SK-N-SH treated with all-trans-retinoic acid at 6 μM for 48 hours (cell line): Measurements from ENCODE around the gene STAM.

Experiments
- BACH2 ChIP-seq: fragments of 250-450 bp; sonication (Bioruptor Pico); IDR thresholded peaks from 2 replicates; pipeline ENCODE4 v1.9.0; 2021; ENCODE audit warnings: mild to moderate bottlenecking, borderline replicate concordance
- CSDC2 ChIP-seq: fragments of 250-450 bp; sonication (Bioruptor Pico); IDR thresholded peaks from 2 replicates; pipeline ENCODE4 v1.5.0; 2020; ENCODE audit warnings: mild to moderate bottlenecking, moderate library complexity
- GLIS3 ChIP-seq: fragments of 250-450 bp; sonication (Bioruptor Pico); IDR thresholded peaks from 2 replicates; pipeline ENCODE4 v1.5.0; 2020; ENCODE audit warnings: mild to moderate bottlenecking, moderate library complexity
- ISL1 ChIP-seq: fragments of 250-450 bp; sonication (Bioruptor Pico); IDR thresholded peaks from 2 replicates; pipeline ENCODE4 v2.1.2; 2022; ENCODE audit warnings: mild to moderate bottlenecking, moderate library complexity
- PPARA ChIP-seq: fragments of 250-450 bp; sonication (Bioruptor Pico); IDR thresholded peaks from 2 replicates; pipeline ENCODE4 v1.5.0; 2020; ENCODE audit warnings: mild to moderate bottlenecking, borderline replicate concordance
- RARB ChIP-seq: fragments of 250-450 bp; sonication (Bioruptor Pico); IDR thresholded peaks from 2 replicates; pipeline ENCODE4 v1.8.0; 2021; ENCODE audit warnings: mild to moderate bottlenecking, moderate library complexity
- SNAI2 ChIP-seq: fragments of 250-450 bp; sonication (Bioruptor Pico); IDR thresholded peaks from 2 replicates; pipeline ENCODE4 v1.5.0; 2020; ENCODE audit warnings: mild to moderate bottlenecking, moderate library complexity
- TCF4 ChIP-seq: fragments of 250-450 bp; sonication (Bioruptor Pico); IDR thresholded peaks from 2 replicates; pipeline ENCODE4 v1.8.0; 2021; ENCODE audit warnings: mild to moderate bottlenecking, moderate library complexity, borderline replicate concordance
- TSHZ2 ChIP-seq: fragments of 250-450 bp; sonication (Bioruptor Pico); IDR thresholded peaks from 2 replicates; pipeline ENCODE4 v1.5.0; 2020; ENCODE audit warnings: mild to moderate bottlenecking, moderate library complexity
- ZFP3 ChIP-seq: fragments of 250-450 bp; sonication (Bioruptor Pico); IDR thresholded peaks from 2 replicates; pipeline ENCODE4 v1.5.0; 2020; ENCODE audit warnings: mild to moderate bottlenecking, moderate library complexity
- ZFP30 ChIP-seq: fragments of 450-650 bp; formaldehyde crosslinking; IDR thresholded peaks from 2 replicates; pipeline ENCODE4 v1.5.0; 2022; ENCODE audit warnings: mild to moderate bottlenecking, moderate library complexity
- ZNF70 ChIP-seq: fragments of 450-650 bp; formaldehyde crosslinking; IDR thresholded peaks from 2 replicates; pipeline ENCODE4 v1.5.0; 2020; ENCODE audit warnings: mild to moderate bottlenecking, moderate library complexity
- ZNF8 ChIP-seq: fragments of 450-650 bp; formaldehyde crosslinking; IDR thresholded peaks from 2 replicates; pipeline ENCODE4 v1.5.0; 2020; ENCODE audit warnings: mild to moderate bottlenecking, moderate library complexity

DNA sequence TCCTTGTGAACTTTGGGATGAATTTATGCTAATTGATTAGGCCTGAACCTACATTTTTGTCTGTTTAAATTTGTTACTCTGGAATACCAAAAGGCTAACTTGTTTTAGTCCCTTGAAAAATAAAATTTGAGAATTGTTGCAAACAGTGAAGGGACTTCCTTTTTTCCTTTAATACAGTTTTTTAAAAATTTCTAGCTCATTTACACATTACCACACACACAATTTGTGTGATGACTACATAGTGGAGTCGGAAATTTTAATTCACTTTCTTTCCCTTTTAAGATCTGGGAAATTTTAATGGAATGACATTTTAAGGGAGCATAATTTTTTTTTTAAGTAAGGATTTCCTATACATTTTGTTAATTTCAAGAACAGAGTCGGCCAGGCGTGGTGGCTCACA is 99.5 kb downstream of the STAM start:
- TF ChIP-seq PPARA (CRISPR knock-in tag) (no peak), ISL1 (CRISPR knock-in tag) (no peak), SNAI2 (CRISPR knock-in tag) (no peak), CSDC2 (CRISPR knock-in tag) (no peak), TSHZ2 (CRISPR knock-in tag) (no peak), ZNF70 (CRISPR knock-in tag) (no peak), TCF4 (CRISPR knock-in tag) (no peak), BACH2 (CRISPR knock-in tag) (no peak), ZNF8 (no peak), ZFP30 (CRISPR knock-in tag) (no peak), GLIS3 (CRISPR knock-in tag) (no peak), RARB (CRISPR knock-in tag) (no peak), ZFP3 (no peak)
